GM12875 (cell line): ENCODE data around the gene STUB1.

Experiments
- H3K4me3 ChIP-seq: one replicate; pipeline ENCODE4 v1.5.1; 2011; ENCODE audit warnings: low read depth, low read length, control low read depth
- TF ChIP-seq, protein P1 (sequence below): IDR thresholded peaks from 2 replicates; pipeline ENCODE4 v1.5.1; 2011; ENCODE audit warnings: low read depth, mild to moderate bottlenecking, control low read depth, inconsistent platforms, low read length, moderate library complexity, borderline replicate concordance; ENCODE audit not compliant: insufficient read depth

The STUB1 gene

DNA sequence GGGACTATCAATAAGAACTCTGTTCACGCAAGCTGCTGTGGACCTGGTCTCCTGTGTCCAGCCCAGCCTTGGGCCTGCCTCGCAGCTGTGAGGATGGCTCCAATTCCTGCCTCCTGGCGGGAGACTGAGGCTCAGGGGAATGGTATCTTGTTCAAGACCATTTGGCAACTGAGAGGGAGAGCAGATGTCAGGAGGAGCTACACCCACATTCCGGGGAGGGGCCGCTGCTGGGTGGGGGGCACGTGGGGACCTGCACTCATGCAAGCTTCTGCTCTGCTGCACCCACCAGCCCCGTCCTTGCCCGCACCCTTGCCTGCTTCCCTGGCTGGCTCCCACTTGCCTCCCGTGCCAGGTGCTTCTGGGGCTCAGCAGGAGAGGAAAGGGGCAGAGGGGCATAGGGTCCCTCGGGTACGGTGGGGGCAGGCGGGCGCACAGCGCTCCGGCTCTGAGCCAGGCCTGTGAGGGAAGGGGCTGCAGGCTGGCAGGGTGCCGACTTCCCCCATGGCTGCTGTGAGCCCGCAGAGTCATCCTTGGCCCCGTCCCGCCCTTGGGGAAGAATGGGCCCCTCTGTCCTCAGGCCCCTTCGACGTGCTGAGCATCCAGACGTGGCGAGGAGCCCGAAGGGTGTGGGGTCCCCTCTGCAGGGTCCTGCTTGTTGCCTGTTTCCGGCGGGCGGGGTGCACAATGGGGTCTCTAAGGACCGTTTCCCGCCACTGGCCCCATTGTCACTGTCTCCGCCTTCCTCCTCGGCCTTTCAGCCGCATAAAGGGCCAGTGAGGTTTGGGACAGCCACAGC is 37.4 kb downstream of the STUB1 start:
- TF ChIP-seq, protein P1, sequence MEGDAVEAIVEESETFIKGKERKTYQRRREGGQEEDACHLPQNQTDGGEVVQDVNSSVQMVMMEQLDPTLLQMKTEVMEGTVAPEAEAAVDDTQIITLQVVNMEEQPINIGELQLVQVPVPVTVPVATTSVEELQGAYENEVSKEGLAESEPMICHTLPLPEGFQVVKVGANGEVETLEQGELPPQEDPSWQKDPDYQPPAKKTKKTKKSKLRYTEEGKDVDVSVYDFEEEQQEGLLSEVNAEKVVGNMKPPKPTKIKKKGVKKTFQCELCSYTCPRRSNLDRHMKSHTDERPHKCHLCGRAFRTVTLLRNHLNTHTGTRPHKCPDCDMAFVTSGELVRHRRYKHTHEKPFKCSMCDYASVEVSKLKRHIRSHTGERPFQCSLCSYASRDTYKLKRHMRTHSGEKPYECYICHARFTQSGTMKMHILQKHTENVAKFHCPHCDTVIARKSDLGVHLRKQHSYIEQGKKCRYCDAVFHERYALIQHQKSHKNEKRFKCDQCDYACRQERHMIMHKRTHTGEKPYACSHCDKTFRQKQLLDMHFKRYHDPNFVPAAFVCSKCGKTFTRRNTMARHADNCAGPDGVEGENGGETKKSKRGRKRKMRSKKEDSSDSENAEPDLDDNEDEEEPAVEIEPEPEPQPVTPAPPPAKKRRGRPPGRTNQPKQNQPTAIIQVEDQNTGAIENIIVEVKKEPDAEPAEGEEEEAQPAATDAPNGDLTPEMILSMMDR: no peak
- H3K4me3 ChIP-seq: no peak overlapping the region

DNA sequence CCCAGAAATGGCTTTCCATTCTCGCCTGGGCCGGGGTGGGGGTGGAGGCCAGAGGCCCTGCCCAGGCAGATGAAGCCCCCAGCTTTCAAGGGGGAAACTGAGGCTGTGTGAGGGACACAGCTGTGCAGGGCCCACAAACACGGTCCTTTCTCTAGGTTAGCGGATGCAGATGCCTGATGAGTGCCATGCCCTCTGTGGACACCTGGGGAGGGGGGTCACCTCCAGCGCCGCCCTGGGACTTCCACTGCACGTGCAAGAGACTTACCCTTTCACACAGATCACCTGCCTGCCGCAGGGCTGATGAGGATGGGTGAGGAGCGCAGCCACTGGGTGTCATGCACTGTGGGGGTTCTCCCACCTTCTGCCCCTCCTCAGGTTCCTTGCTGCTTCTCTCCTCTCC is 38.2 kb downstream of the STUB1 start:
- no peak overlapping the region for H3K4me3 ChIP-seq
- TF ChIP-seq, protein P1: no peak

DNA sequence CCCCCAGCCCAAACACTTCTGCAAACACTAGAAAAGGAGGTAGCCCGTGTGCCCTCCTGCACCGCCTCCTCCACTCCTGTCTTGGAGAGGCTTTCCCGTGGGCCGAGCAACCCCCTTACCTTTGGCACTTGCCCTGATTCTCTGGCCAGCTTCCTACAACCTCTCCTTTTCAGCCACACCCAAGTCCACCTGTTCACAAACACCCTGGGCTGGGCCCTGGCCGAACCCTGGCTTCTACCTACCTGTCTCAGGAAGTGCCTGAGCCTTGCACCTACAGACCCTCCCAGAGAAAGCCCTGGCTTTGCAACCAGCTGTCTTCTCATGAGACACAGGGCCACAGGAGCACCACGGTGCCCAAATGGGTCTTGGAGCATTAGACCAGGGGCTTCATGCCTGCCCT is 38.7 kb downstream of the STUB1 start:
- TF ChIP-seq, protein P1: no peak
- H3K4me3 ChIP-seq: no peak overlapping the region

DNA sequence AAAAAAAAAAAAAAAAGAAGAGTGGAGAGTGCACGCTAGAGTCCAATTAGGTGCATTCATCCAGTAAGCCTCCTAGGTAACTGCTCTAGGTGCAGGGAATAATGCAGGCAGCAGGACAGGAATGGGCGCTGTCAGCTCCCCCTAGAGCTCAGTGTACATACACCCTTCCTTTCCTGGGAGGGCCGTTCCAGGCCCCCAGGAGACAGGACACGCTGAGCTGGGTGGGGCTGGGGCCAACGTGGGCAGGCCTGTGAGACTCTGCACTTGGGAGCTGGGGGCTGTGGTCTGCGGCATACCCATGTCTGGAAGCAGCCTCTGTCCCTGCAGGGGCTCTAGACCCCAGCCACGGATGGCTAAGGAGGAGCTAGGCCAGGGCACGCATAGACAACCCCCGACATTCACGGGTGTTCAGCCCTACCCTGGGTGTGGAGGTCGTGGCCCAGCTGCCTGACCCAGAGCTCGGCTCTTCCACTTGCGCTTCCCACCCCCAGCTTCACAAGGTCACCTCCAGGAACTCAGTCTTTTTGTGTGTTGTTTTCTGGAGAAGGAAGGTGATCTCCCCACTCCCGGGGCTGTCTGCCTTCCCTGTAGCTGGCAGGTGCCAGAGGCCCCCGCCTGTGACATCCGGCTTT is 39.7 kb downstream of the STUB1 start:
- H3K4me3 ChIP-seq: peak overlapping the region; percentile 92
- TF ChIP-seq, protein P1: 0 out of 2 replicates have a peak, but pooled peaks have one; percentile 0

DNA sequence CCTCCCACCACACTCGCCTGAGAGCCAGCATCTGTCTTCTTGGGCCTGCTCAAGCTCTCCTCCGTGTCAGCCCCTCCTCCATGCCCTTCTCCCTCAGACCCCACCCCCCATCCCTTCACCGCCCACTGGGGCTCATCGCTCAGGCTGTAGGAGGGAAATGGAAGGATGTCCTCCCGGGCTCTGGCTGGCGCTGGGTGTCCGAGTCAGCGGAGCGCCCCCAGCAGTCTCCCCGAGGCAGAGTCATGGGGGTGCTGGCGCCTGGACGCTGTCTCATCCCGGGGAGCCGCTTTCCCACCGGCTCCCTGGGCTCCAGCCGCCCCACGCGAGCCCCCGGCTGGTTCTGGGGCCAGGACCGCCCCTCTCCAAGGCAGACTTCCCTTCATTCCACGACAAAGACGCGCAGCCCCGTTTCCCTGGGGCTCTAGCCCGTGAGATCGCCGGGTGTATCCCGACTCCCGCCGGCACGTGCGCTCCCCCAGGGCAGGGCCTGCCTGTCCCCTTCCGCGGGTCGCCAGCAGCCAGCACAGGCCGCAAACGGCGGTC is 40.3 kb downstream of the STUB1 start:
- peak overlapping the region; percentile 92 for H3K4me3 ChIP-seq
- TF ChIP-seq, protein P1: peak; percentile 38; the same call in 1 of the 2 replicates

DNA sequence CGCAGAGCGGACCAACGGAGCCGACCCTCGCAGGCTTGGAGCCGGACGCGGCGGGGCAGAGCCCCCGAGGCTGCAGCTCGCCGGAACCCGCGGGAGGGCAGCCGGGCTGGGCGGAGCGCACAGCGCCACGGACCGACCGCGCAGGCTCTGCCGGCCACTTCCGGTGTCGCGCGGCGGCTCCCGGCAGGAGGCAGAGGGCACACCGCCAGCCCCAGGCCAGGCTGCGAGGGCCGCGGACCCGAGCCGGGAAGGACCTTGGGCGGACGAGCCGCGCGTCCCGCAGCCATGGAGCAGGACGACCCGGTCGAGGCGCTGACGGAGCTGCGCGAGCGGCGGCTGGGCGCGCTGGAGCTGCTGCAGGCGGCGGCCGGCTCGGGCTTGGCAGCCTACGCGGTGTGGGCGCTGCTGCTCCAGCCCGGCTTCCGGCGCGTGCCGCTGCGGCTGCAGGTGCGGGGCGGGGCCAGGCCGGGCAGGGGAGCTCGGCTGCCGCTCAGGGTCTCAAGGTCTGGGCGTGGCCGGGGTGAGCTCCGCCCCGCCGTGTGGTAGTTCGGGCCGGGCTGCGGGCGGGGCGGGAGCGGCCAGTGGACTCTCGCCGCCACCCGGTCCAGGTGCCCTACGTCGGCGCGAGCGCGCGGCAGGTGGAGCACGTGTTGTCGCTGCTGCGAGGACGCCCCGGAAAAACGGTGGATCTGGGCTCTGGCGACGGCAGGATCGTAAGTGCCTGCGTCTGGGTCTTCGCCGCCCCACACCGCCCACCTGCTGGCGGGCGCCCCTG is 41.0 kb downstream of the STUB1 start, which contains the start of gene ANTKMT:
Gene ANTKMT (plus strand): TSS at position 157 of the 775 bp plus-strand sequence. CDS start 129 bp downstream, at position 286.
- TF ChIP-seq, protein P1: 0 out of 2 replicates have a peak, but pooled peaks have one; percentile 2
- H3K4me3 ChIP-seq: peak within 1 kb of the TSS; percentile 92
